HG03045 (cell line): ENCODE data around the gene C5orf46.
"Not testable (repeated sequence)": the region's sequence is repeated elsewhere in the genome, so short reads cannot be mapped to it uniquely, and the experiment has no call there.

Experiments
- ATAC-seq: cut with Tn5 transposase; IDR thresholded peaks from one replicate; pipeline ENCODE4 v1.9.1; 2021; ENCODE audit warnings: mild to moderate bottlenecking, moderate library complexity; ENCODE audit not compliant: unreplicated experiment

C5orf46 gene

DNA sequence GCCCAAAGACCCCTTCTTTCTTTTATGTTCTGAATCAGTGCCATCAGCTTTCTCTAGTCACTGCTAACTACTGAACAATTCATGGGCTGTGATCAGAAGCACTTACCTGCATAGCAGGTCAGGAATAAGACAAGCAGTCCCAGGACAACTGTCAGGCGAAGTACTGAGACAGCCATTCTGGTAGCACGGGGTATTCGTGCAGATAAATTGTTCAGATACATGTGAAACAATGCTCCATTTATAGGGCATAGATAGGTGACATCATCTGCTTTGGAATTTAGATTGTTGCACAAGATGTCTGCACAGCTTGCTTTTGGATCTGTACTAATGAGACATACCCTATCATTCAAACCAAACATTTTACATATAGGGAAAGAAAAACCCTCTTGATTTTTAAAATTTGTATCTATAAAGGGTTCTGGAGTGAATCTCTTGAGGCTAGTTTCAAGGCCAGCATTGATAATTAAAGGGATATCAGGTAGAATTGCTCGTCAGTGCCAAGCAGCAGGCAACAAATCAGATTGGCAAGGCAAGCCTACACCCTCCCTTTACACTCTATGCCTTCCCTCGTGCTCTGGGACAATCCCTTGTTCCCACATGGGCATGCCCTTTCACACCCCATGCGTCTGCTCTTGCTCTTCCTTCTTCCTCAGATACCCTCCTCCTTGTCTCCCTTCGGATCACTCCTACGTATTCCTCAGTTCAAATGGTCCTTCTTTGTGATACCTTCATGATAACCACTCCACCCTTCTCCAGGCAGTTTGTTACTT is at the start of gene C5orf46:
TSS of gene C5orf46 (minus strand) at position 213 of the 770 bp plus-strand sequence. CDS start at position 176, 37 bp downstream.
- ATAC-seq: no peak

DNA sequence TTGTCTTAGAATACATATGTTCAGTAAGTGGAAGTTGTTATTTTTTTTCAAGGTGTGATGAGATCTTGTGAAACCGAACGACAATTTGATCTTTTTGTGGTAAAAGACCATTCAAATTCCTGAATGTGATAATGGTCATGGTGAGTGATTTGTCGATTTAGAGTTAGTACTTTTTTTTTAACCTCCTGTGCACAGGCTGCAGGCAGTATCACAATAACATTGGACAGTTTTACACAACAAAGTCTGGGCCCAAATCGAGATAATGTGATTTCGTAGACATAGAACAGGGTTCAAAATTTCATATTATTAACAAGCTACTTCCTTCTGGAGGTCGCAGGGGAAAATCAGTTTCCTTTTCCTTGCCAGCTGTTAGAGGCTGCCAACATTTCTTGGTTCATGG is 48.6 kb upstream of the C5orf46 start:
- no peak for ATAC-seq

DNA sequence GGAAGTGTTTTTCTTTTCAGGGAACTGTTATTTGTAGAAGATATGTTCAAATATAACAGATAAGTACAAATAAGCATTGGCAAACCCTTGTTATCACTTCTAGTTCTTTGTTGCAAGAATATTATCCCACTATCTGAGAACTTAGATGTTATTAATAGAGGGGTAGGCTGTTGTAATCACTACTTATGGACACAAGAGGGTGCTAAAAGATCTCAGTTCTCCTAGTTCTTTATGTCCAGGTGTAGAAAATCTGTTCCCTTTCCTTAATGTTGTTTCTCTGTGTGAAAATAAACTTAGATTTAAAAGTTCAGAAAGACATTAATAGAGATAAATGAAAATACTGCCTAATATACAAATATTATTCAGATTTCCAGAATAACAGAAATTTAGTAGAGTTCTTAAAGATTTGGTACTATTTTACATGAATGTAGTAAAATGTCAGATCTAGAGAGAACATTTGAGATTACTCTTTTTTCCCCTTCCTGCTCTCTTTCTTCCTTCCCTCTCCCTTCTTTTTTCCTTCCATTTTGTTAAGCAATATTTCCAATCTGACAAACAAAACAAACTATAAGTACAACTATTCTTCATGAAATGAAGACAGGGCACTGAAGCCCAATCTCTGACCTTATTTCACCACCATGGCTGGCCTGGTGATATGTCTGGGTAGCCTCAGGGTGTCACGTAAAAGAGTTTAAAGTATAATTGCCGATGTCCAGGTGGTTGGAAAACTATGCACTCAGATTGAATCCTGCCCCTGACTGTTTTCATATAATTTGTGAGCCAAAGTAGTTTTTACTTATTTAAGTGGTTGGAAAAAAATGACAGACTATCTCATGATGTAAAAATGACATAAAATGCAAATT is 43.6 kb upstream of the C5orf46 start:
- peak; percentile 66 for ATAC-seq

DNA sequence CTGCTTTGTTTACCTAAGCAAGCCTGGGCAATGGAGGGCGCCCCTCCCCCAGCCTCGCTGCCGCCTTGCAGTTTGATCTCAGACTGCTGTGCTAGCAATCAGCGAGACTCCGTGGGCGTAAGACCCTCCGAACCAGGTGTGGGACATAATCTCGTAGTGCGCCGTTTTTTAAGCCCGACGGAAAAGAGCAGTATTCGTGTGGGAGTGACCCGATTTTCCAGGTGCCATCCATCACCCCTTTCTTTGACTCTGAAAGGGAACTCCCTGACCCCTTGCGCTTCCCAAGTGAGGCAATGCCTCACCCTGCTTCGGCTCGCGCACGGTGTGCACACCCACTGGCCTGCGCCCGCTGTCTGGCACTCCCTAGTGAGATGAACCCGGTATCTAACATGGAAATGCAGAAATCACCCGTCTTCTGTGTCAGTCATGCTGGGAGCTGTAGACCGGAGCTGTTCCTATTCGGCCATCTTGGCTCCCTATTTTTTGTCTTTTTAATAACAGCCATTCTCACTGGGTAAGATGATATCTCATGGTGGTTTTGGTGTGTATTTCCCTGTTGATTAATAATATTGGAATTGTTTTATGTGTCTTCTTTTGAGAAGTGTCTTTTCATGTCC is 40.4 kb upstream of the C5orf46 start:
- not testable (repeated sequence) for ATAC-seq

DNA sequence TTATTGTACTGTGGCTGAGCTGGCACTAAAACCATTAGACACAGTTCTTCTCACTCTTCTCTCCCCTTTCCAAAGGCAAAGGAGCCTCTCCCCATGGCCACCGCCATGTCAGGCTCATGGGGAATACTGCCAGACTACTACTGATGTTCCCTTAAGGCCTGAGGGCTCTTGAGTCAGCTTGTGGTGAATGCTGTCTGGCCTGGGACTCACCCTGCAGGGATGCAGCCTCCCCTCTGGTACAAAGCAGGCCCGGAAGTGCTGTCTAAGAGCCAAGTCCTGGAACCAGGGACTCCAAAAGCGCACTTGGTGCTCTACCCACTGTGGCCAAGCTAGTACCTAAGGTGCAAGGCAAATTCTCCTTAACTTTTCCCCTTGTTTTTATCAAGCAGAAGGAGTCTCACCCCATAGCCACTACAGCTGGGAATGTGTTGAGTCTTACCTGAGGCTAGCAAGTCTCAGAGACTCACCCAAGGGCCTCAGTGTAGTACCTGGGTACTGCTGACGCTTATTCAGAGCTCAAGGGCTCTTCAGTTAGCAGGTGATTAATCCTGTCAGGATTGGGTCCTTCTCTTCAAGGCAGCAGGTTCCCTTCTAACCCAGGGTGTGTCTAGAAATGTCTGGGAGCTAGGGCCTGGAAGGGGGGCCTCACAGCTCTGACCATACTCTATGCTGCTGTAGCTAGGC is 33.2 kb upstream of the C5orf46 start:
- ATAC-seq: no peak

DNA sequence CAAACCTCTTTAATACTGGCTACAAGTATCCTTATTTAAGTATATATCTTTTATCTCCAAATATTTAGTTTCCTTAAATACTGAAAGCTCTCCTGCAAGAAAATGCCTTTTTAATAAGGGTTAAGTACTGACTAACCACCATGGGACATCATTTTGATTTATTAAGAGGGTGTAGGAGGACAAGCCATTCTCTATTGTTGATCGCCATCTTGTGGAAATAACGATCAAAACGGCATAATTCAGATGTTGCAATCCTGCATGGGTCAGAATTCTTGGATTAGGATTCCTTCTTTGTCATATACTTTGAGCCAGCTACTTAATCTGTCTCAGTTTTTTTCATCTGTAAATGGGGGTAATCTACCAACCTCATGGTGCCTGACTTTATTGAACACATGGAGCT is 28.7 kb upstream of the C5orf46 start:
- ATAC-seq: no peak

DNA sequence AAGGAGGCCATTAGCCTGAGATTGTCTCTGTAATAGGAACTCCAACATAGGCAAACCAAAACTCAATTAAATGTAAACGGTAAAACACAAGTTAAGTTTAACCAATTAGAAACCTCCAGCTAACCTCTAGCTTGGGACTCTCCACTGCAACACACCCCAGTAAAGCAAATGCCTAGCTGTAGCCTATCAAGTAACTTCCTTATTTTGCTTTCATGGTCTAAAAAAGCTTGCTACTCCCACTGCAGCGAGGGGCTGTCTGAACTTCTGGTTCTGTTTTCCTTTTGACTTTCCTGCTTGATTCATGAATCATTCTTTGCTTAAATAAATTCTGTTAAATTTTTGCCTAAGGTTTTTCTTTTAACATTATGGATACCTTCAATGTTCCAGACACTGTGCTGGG is 24.4 kb upstream of the C5orf46 start:
- ATAC-seq: no peak

DNA sequence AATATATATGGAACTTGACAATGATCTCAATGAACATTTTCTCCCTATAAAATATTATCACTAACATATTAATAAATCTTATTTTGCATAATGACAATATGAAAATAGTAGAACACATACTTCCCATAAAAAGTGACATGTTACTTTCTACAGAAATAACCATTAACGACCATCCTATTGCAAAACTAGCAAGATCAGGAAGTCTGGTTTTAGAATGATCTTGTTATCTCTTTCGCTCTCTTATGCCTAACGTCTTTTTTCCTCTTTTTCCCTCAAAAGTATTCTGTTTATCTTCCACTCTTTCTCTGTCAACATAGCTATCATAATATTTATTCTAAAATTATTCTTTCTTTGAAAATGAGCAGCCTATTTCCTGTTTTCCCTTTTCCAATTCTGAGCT is 21.6 kb upstream of the C5orf46 start:
- no peak for ATAC-seq

DNA sequence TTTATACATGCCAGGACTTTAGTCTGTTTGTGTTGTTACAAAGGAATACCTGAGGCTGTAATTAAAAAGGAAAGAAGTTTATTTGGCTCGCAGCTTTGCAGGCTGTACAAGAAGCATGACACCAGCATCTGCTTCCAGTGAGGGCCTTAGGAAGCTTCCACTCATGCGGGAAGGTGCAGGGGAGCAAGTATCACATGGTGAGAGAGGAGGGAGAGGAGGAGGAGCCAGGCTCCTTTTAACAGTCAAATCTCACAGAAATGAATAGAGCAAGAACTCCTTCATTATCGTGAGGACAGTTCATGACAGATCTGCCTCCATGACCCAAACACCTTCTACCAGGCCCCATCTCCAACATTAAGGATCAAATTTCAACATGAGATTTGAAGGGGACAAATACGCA is 18.7 kb upstream of the C5orf46 start:
- no peak for ATAC-seq

DNA sequence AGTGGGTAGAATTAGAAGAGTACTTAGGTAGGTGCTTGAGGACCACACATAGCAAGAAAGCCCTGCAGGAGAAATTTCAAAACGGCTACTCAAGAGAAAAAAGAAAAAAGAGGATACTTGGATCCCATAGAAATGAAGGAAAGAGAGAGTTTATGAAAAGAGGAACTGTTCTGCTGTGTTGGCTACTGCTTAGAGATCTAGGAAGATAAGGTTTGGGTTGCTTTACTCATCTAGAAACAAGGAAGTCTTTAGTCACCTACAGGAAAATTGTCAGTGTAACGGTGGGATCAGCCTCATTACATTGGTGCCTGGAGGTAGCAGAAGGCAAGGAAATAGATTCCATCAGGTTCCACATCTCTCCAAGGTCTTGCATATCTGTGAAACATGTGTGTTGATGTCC is 14.8 kb upstream of the C5orf46 start:
- ATAC-seq: no peak

DNA sequence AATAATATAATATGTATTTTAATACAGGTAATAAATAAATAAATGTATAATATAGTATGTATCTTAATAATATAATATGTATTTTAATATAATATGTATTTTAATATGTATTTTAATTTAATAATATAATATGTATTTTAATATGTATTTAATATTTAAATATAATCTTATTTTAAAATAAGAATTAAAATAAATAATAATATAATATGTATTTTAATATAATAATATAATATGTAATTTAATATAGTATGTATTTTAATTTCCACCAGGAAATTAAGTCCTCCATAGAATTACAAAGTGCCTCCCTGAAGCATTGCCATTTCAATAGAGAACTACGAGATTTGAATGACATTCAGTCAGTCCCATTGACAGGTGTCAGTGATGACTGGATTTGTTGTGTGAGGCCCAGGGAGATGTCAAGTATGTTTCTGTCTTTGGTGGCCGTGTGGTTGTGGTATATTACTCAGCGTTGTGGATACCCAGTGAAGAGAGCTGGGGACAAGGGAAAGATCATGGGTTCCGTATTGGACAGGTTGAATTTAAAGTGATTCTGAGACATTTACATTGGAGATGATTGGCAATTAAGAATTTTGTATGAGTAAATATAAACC is 14.2 kb upstream of the C5orf46 start:
- ATAC-seq: no peak

DNA sequence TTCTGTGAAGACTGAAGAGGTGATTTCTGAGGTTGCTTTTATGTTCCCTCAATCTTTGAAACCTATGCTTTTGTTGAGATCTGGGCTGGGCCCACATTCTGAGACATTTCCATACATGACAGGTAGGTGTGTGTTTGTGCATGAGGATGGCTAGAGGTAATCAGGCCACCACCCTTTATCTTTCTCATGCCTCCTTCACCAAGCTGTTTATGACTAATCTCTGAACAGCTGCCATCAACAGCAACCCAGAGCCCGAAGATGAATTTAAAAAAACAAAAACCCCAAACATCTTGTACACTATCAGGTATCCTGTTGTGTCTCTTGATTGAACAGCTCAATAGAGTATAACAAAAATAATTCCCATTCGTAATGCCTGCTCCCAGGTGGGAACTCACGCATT is 12.6 kb upstream of the C5orf46 start:
- ATAC-seq: no peak

DNA sequence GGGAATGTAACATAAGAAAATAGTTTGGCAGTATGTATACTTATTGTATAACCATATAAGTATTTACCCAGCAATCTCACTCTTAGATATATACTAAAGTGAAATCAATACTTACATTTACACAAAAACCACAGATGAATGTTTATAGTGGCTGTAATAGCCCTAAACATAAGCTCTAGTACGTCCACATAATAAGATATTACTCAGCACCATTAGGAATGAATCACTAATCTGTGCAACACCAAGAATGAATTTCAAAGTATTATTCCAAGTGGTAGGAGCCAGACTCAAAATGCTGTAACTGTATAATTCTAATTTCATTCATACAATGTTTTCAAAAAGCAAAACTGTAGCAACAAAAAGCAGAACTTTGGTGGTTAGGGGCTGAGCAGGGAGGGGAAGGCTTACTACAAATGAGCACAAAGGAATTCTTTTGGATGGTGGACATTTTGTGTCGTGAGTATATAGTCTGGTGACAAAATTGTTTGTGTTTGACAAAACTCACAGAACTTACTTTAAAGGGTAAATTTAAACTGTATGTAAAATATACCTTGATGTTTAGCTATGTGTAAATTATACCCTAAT is 11.9 kb upstream of the C5orf46 start:
- ATAC-seq: no peak

DNA sequence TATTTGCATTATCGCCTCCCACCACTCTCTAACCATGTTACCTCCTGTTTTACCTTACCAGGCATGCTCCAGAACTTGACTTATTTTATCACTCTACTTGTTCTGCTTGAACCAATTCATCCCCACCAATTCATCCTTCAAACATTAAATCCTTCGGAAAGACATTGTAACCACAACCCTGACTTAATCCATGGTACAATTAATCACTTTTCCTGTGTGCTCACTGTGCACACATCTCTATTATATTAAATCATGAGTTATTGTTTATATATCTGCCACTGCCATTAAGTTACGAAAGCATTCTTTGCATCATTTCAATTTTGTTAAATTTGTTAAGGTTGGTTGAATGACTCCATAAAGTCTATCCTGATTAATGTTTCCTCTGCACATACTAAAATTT is 7.4 kb upstream of the C5orf46 start:
- ATAC-seq: no peak

DNA sequence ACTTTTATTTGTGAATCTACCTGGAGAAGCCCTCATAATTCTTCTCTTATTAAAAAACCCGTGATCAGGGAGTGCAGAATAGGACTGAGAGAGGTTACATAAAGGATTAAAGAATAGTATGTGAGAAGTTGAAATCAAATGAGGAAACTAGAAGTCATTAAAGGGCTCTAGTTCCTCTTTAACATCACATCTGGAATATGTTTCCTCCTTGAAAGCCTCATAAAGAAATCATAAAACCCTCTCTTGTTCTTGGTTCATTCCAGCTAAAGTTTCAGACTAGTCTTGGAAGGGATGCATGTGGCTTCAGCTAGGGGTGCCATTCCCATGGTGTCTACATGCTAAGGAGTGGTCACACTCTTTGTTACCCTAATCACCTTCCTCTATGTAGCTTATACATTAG is 5.7 kb upstream of the C5orf46 start:
- ATAC-seq: no peak

DNA sequence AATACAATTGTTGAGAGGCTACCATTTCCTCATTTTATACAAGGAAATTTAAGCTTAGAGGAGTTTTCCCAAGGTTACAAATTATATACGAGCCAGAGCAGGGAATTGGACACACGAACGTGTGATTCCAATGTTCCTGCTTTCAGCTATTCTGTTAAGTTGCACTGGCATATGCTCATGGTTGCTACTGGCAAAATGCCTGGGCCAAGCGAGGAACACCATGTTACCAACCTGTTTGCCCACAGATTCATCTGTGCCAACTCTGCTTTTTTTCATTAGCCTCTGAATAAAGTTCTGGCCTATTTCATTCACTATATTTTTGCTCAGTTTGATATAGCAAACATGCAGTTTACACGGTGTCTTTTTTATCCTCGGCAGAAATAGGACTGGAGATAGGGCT is 5.1 kb upstream of the C5orf46 start:
- no peak for ATAC-seq

DNA sequence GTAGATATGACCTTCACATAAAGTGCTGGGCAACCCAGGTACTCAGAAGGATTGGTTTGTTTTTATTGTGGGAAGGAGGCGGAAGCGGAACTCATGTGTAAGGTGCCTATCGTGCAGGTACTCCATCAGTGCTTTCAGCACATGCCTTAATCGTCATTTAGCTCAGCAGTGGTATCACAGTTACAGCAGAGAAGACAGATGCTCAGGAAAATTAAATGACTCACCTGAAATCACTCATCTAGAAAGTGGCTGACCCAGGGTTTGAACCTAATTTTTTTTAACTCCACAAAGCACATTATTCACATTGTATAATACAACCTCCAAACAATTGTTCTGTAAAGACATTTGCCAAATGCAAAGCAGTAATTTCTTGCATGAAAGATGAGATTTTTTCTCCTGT is 2.2 kb downstream of the C5orf46 start:
- ATAC-seq: no peak

DNA sequence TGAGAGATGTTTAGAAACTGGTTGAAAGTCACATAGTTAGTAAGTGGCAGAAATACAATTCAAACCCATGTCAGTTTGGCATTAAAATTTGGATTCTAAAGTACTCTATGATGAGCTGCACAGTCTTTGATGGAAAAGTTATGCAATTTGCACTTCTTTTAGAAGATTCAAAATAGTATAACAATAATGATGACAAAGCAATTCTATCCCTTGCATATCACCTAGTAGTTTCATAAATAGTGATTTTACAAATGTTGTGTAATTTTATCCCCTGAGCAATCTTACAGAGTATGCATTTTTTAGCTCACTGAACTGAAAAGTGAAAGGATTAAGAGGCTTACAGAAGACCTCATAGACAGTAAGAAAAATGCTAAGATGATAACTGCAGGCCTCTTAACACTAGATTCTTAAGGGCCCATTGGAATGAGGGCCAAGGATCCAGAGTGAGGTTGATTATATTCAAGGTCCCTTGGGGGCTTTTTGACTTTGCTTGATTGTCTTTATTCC is 3.7 kb downstream of the C5orf46 start:
- ATAC-seq: no peak

DNA sequence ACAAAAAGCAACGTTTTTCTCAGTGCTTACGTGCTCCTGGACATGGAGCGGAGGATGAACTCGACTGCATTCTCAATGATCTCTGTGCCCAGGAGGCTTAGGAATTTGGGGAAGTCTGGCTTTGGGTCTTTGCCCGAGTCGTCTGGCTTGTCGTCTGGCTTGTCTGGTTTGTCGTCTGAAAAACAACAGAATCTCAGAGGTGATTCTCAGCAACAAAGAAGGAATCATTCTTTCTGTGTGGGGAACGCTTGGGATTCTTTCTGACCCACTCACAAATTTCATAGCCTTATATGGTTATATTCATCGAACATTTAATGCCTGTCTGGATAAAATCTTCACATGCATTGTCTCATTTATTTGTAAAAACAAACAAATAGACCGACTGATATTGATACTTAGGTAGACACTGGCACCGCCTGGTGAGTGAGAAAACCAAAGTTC is 4.7 kb downstream of the C5orf46 start:
- ATAC-seq: no peak

DNA sequence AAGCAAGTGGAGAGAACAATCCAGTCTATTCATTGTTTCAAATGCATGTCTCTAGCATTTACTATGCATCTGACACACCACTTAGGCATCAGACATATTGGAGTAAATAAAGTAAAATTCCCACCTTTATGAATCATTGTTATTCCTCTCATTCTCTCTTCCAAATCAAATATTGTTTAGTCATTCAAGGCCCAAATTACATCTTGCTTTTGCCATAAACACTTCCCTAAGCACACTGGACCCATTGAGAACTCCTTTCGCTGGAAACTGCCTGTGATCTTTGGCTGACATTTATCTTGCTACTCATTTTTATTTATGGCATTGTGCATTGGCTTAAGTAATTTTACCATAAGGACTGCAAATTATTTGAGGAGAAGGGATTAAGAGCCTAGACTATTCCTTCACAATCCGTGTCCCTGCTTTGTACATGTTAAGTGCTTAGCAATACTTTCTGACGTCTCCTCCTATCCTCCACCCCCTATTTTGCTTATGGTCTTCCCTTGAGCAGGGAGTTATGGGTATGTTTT is 7.4 kb downstream of the C5orf46 start:
- ATAC-seq: no peak
